Bone marrow (tissue), 2 donors: Measurements from ENCODE around the gene CLSTN2.

ENCODE experiments used
- DNase-seq, 2 donors: peaks; one replicate each; lab custom pipeline; 2025; lab: John Stamatoyannopoulos, UW

CLSTN2 gene

DNA sequence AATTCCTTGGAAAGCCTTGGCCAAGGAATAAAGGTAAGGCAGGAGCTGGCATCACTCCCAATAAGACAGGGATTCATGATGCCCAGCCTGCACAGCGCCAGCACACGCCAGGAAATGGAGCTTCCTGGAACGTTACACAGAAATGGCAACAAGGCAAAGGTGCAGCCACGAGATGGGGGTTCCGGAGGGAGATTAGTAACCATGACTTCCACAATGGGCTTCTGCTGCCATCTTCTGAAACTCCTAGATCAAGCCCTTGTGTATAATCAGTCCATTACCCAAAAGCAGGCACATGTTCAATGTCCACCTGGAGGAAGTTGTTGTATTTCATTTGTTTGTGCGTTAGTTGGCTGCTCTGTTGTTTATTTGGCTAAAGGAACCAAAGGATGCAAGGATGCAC, 611.7 kb downstream of the CLSTN2 start:
- no peak for DNase-seq

DNA sequence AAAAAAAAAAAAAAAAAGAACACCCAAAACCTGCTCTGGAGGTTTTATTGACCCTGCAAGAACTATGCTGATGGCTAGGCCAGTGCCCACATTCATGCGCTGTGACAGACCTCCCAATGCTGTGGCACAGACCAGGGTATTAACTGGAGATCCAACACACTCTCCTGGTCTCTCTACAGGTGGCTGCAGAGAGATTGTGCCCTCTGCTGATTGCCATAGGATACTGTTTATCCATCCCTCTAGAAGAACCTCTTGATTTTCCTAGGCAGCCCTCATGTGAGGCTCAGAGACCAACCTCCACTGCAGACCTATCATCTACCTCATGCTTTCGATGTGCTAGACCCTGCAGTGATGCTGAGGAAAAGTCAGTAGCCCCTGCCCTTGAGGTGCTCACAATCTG, 617.4 kb downstream of the CLSTN2 start:
- DNase-seq, result no peak

DNA sequence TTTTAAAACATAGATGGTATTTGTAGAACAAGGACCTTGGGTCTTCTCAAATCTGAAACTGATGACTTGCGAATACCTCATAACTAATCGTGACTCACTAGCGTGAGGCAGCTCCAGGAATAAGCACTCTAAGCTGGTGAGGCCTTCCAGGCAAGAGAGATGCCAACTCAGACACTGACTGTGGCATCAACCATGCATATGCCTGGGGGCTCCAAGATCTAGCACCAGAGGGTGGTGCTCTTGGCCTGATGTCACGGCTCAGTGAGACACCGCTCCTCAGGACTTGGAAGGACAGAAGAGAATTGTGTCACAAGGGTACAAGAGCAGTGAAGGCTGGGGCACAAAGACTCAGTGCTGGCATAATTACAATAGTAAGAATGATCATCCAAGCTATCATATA, 617.9 kb downstream of the CLSTN2 start:
- DNase-seq, result no peak

DNA sequence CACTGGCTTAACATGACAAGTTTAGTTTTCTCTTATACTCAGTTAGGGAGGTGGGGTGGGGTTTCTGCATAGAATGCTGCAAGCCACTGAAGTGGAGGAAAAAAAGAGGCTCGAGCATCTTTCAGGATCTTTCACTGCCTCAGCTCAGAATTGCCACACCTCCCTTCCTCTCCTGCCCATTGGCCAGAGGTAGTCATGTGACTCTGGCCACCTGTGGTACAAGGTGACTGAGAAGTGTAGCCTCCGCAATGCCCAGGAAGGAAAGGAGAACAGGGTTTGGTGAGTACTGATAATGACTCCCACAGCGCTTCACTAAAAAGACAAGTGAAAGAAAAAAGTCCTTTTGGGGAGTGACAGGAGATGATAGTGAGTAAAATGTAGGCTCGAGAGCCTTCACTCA, 618.6 kb downstream of the CLSTN2 start:
- no peak for DNase-seq

DNA sequence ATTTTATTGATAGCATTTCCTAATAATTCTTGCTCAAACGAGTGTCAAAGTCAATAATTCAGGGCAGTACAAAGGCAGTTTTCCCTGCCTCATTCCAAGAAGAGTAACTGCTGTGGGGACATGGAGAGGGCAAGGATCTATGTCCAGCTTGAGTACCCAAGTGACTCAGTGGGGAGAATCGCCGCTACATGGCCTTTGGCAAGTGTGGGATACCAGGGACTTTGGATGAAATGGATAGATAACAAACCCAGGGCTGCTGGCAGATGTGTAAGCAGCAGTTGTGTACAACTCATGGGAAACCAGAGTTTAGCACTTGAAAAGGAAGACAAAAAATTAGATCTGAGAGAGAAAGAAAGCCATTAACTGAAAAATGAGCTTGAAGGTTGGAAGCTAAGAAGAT, 620.7 kb downstream of the CLSTN2 start:
- no peak for DNase-seq

DNA sequence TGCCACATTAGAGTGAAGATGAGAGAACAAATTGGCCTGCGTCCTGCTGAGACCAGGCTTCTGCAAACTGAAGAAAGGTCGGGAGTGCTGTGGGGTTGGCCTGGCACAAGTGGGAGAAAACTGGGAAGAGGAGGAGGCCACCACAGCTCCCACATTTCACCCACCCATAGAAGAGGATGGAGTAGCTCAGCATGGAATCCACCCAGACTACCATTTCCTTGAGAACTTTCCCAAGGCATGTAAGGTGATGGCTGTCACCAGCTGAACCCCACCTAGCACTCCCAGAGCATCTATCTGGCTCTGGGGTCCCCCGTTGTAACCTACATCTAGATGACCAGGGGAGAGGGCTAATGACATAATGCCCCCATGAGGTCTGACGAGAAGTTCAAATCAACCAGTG, 622.5 kb downstream of the CLSTN2 start:
- no peak for DNase-seq

DNA sequence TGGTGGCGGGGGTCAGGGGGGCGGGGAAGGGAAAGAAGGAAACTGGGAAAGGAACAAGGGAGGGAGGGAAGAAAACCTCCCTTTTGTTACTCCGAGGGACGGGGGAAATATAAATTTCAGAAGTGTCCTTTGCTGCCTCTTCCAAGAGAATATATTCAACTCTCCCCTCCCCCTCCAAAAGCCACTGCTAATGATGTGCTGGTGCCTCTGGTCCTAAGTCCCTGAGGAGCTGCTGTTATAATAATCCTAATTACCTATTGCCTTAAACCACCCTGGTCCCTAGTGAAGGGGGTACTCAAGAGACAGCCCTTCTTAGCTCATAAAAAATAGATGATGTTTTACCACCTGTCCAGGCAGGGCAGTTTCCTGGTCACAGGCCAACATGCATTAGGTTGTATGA, 624.6 kb downstream of the CLSTN2 start:
- no peak for DNase-seq

DNA sequence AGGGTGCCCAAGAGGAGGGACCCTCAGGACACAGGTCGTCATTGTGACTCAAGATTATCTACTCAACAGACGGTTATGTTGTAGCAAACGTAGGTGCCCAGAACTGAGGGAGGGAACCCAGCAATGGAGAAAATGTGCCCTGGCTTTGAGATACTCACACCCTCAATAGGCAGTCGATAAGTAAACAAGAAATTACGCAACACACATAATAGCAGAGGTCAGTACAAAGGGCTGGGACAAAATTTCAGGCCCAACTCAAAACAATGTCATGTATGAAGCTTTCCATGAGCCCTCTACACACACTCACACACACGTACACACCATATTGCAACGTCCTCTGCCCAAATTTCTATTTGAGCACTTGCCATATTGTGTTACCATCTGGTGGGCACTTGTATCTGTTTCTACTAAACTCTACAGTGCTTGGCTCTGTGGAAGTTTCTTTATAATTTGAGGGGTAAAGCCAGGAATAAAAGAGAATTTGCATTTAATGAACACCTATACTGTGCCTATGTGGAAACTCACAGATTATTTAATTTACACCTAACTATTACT, 628.3 kb downstream of the CLSTN2 start:
- DNase-seq, result no peak

DNA sequence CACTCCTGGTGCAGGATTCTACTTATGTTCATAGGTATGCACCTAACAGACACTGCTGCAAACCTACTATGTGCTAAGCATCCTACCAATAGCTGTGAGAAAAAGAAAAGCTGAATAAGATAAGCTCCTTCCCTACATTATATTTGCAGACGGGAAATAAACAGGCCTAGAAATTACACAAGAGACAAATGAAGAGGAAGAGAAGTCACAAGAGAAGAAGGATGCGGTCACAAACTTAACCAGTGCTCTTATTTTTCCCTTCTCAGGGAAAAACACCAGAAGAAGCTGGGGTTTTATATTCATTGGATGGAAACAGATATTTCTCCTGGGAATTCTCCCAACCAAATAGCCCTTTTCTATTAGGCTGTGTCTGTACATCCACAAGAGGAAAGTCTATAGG, 633.1 kb downstream of the CLSTN2 start:
- no peak for DNase-seq

DNA sequence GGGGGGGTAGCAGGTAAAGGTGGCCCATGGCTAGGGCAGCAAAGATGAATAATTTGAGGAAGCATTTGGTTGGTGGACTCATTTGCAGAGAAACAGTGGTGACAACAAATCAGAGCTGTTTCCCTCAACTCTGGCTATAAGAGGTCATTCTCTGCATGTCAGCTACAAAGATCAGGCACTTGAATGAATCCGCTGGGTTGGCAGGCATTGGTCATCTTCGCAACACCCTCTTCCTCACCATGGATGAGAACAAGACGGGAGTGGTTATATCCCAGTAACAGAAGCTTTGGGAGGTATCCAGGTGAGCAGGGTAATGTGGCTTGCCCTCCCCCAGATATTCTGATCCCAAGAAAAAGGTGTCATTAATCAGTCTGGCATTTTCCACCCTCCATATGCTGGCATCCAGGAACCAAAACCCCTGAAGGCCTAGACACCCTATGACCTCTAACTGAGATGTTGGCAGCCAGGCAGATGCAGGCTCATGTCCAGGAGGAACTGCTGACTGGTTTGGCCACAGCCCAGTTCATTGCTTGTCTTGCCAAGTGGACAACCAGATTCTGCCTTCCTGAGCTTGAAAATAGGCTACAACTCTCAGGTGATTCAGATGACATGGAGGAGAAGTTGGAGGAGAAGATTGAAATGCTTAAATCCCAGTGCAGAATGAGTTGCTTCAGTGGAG, 634.0 kb downstream of the CLSTN2 start:
- no peak for DNase-seq

DNA sequence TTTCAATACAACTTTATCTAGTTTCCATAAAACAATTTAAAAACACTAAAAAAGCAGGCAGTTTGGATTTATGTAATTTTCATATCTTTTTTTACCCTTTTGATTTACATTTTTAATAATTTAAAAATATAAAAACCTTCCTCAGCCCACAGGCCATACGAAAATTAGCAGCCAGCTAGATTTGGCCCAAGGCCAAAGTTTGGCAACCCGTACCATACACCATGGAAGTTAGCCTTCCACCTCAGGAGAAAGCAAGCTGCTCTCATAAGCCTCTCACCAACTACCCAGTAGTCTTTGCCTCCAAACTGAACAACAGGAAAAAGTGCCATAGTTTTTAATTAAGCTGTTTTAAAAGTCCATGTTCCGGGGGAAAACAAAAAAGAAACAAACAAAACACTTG, 635.6 kb downstream of the CLSTN2 start:
- DNase-seq, result no peak

DNA sequence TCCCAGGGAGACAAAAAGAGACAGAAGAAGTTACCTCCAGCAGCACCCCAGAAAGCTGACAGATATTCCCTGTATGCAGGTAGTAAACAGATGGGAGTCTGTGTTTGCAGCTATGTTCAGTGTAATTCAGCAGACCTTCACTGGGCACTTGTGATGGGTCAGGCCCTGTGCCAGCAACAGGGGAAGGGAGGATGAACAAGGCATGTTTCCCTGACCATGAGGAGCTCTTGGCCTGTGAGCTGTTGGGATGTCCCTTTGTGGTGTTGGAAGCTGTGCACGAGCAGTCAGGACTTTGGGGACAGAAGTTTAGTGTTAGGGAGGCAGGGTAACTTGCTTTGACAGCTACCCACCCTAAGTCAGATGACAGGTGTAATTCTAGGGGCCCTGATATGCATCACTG, 636.9 kb downstream of the CLSTN2 start:
- no peak for DNase-seq

DNA sequence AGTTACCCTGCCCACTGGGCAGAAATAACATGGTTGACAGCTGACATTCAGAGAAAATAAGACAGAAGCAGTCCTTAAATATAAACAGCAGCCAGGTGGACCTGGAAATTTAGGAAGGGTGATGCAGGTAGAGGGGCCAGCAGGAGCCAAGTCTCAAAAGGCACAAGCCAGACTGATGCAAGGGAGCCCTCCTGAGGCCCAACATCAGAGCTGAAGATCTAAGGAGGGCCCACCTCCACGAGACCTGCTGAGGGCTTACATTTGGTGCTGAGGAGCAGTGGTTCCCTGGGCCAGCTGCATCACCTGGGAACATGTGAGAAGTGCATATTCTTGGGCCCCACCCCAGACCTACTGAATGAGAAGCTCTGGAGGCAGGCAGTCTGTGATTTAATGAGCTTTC, 637.3 kb downstream of the CLSTN2 start:
- no peak for DNase-seq

DNA sequence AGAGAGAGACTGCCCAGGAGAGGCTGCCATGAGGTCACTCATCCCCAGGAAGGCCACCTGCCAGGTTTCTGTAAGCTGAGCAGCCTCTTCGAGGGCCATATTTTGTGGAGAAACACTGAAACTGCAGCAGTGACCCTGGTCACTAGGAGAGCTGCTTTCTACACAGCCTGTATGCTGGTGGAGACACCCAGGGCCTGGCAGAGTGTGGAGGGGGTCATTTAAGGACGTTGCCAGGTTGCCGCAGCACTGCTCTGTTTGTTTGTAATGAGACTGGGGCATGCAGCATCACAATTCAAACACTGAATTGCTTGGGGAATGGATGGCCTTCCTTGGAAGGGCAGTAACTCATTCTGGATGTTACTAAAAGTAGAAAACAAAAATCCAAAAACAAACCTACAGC, 638.0 kb downstream of the CLSTN2 start:
- no peak for DNase-seq

DNA sequence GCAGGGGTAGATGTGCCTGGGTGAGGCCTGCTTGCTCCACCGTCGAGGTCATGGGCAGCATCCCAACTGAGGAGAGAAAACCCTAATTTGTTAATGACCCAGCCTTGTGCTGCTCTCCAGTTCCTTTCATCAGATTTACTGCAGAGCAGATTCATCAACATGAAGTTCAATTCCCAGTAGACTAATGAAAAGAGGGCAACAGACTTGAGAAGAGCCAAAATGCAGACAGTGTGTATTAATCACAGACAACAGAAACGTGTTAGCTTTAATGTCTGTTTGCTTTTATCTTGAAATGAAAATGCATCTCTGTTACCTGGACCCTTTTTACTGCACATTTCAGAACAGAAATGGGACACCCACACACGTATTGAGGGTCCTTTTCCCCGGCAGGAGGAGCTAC, 639.4 kb downstream of the CLSTN2 start:
- no peak for DNase-seq

DNA sequence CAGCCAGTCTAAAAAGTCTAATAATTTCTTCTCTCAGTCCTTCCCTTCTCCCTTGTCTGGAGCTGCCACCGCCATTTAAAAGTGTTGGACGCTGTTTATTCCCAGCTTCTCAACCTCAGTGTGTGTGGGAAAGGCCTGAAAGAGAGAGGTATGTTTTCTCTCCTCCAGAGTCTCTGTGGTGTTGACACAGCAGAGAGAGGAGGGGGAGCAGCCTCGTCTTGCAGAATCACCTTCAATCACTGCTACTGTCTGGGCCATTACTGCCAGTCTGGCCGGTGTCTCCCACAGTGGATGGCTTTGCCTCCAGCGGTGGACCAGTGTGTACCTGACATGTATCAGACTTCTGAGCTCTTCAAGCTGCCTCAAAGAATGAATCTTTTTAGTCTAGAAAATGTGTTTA, 641.5 kb downstream of the CLSTN2 start:
- no peak for DNase-seq

DNA sequence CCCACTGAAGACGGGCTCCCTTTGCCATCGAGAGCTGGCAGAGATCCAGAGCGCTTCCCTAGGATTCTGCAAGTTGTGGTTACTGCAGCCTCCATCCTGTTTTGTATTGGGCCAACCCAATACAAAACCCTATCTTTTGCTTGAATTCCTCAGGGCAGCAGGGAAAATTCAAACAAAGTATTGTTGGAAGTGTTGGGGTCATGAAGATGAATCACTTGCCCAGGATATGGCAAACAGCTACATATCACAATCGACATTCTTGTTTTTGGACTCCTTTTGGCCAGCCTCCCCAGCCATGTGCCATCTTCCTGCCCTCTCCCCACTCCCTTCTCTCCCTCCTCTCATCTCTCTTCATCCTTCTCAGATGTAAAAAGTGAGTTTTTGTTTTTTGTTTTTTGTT, 642.9 kb downstream of the CLSTN2 start:
- DNase-seq, result no peak

DNA sequence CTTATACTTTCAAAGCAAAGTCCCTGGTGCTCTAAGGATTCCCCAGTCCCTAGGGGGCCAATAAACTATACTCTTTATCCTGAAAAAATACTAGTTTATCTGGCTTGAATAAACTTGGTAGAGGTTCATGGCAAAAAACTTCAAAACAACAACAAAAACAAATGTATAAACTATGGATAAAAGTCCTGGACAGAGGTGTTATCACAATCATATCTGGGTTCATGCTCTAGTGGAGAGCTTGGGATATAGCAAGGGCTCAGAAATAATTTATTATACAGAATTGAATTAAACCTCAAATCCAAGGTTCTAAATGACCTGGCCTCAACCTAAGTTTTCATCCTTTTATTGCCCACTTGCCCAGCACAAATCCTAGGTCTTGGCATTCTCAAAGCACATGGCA, 644.3 kb downstream of the CLSTN2 start:
- DNase-seq, result no peak

DNA sequence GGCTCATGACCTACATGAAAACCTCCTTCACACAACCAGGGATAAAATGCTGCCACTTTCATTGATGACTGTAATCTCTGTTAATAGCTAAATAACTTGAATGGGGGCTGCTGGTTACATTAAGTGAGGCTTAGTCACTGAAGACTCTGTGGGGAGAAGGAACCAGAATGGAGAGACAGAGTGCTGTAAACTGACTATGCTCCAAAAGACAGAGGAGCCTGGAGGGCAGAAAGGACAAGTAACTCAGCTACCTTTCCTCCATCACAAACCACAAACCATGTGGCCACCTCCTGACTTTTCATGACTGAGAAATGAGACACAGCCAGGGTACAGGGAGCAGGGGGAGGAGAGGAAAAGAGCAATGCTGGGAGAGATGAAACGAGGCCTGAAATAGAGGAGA, 645.8 kb downstream of the CLSTN2 start:
- no peak for DNase-seq

DNA sequence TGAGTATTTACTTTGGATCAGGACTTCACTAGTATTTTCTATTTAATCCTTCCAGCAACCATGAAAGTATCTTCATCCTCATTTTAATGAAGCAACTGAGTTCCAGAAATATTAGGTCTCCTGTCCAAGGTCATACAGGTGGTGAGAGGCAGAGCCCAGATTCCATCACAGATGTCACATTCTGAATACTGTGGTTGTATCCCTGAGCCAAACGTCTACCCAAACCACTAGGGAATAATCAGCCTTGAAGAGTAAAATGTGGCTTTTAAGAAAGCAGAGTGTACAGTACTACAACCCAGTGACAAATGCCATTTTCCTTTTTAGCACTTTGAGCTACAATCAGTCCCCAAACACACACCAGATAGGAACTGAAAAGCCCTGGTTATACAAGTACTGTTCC, 649.6 kb downstream of the CLSTN2 start:
- DNase-seq, result no peak

DNA sequence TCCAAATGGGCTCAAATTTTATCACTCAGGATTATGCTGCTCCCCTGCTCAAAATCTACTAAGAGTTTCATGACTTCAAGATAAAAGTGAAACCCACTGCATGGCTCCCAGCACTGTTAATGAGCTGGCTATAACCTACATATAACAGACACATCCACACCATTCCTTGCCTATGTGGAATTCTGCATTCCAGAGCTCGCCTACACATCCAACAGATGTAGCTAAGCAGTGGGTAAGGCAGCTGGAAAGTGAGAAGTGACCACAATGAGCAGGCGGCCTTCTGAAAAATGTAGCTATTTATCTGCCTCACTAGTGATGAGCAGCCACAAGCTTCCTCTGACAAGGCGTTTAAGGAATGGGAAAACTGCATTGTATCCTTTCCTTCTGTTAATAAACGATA, 650.8 kb downstream of the CLSTN2 start:
- DNase-seq, result no peak

DNA sequence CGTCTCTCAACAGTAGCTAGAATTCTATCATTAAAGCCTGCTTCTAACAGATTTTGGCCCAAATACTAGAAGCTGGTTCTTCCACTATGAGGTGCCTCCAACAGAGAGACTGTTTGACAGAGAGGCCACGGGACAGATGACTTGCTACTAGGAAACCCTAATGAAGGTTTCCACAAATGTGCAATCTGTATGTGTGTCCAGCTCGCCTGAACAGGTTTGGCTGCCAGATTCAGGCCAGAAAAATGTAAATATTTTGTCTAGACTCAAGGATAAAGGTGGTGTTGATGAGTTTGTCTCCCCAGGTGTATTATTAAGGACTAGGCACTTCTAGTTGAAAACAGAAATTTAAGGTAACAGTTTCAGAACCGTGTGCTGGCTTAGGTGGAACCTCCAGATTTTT, 651.3 kb downstream of the CLSTN2 start:
- DNase-seq, result no peak

DNA sequence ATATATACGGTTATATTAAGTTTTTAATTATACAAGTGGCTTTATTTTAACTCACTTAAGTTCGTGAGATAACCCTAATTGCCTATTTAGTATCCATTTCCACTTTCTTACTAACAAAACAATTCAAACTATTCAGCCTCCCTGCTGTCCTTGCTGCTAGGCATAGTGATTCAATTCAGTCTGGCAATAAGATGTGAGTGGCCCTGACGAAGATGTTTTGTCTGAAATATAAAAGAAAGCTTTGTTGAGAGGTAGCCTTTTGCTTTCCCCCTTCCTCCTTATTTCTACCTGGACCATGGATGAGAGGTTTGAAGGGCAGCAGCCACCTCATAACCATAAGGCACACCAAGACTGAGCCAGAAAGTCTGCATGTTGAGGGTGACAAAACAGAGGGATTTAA, 653.6 kb downstream of the CLSTN2 start:
- DNase-seq, result no peak

DNA sequence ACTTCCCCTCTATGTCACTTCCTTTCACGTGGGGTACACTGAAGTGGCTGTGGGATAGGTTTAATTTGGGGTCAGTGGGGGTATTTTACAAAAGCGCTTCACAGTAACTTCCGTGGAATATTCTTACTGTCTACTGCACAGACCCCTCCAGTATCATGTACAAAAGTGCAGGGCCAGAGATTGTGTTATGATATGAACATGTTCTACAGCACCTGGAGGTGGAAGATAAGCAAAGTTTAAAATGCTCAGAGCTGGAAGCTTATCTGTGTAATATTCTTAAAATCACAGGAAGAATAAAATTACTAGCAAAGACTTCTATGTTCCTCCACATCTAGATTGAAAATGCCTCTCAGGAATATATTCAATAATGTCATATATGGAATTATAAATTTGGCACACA, 658.8 kb downstream of the CLSTN2 start:
- DNase-seq, result no peak

DNA sequence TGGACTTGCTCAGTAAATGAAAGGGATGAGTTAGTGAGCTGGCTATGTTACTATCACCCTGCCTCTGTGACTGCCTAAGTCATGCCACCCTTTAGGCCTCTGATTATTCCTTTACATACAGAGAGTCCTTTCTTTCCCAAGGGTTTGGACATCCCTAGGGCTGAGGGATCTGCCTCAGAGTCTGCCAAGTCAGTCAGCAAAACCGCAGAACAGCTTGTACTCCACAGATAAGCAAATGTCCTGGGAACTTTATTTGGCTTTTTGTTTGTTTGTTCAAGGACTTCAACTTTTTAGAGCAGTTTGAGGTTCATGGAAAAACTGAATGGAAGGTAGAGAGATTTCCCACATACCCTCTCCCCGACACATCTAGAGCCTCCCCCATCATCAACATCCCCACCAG, 660.3 kb downstream of the CLSTN2 start:
- no peak for DNase-seq
